HG03520 (cell line): ENCODE data around the gene TMEM184B.

Source experiments
- ATAC-seq: cut with Tn5 transposase; IDR thresholded peaks from one replicate; pipeline ENCODE4 v1.9.1; 2021; ENCODE audit warnings: mild to moderate bottlenecking, moderate library complexity; ENCODE audit not compliant: unreplicated experiment

TMEM184B gene

DNA sequence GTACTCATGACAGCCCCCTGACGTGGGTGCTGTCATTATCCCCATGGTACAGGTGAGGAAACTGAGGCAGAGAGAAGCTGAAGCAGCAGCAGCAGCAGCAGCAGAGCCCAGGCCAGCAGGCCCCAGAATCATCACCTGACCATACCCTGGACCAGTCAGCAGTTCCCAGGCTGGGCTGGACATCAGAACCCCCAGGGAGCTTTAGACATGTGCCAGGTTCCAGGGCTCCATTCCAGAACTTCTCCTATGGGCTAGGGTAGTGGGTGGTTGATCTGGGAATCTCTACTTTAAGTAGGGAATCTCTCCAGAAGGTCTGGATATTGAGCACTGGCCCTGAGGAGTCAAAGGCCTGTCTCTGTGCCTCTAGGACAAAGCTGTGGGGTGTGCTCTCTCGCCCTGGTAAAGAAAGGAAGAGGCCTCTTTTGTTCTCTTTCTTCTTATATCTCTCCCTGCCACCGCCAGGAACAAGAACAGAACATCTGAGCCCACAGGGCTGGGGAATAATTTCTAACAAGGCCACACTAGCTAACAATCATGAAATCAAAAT is 44.4 kb downstream of the TMEM184B start:
- no peak for ATAC-seq

DNA sequence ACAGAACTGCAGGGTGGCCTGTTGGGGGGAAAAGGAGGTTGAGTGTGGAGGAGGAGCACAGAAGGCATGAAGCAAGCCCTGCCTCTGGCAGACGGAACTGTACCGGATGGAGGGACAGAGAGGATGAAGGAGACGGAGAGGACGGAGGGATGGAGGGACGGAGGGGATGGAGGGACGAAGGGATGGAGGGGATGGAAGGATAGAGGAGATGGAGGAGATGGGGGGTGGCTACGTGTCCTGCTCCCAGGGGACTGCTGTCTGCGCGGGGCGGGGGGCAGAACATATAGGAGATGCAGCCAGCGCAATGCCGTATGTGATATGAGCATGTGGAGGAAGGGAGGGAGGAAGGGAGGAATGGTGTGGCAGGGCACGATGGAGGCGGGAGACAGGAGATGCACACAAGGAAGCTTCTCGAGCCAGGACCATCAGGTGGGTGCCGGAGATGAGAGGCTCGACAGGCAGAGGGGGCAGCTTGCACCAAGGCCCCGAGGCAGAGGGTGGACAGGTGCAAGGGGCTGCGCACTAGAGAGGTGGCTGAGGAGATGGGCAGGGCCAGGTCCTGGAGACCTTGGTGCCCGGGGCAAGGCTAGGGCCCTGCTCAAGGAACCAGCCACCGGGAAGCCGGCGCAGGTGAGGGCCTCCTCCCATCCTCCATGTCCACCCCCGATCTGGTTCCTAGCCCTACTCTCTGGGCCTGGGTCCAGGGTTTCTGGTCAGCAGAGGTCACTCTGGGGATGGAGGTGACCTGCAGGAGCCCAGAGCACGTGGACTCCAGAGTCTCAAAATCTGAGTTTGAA is 45.8 kb downstream of the TMEM184B start:
- no peak for ATAC-seq

DNA sequence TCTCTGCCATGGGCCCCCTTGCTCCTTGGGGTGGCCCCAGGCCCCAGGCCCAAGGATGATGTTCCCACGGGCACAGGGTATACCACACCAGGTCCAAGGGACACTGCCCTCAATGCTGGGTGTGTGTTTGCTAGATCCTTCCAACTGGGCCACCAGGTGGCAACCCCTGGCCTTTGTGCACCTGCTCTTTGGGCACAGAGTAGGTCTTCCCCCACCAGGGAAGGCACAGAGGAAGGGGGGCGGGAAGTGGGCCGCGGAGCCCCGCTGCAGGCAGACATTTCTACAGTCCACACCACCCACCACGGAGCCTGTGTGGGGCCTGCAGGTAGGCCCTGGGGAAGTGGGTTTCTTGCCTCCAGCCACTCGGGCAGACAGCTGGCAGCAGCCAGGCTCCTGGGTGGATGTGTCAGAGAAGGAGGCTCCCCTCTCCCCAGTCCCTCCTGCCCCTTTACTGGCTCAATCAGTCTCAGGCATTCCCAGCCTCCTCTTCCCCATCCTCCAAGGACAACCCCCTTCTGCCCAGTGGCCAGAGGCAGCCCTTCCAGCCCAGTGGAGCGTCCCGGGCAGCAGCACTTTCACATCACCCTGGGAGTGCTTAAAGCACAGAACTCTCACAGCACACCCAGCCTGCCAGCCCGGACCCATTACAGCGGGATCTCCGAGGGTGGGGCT is 49.4 kb downstream of the TMEM184B start:
- no peak for ATAC-seq

DNA sequence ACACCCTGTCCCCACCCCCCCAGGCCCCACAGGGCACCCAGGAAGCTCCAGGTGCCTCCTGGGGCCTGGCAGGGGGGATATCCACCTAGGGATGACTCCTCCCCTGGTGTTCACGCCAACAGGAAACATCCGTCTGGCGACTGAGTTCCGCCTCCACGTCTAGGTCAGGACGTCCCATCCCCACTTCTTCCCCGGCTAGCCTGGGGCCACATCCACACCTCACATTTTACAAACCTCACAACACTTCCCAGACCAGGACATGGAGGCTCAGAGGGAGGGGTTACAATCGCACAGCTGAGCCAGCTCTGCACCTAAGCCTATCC is 50.1 kb downstream of the TMEM184B start:
- ATAC-seq = no peak

DNA sequence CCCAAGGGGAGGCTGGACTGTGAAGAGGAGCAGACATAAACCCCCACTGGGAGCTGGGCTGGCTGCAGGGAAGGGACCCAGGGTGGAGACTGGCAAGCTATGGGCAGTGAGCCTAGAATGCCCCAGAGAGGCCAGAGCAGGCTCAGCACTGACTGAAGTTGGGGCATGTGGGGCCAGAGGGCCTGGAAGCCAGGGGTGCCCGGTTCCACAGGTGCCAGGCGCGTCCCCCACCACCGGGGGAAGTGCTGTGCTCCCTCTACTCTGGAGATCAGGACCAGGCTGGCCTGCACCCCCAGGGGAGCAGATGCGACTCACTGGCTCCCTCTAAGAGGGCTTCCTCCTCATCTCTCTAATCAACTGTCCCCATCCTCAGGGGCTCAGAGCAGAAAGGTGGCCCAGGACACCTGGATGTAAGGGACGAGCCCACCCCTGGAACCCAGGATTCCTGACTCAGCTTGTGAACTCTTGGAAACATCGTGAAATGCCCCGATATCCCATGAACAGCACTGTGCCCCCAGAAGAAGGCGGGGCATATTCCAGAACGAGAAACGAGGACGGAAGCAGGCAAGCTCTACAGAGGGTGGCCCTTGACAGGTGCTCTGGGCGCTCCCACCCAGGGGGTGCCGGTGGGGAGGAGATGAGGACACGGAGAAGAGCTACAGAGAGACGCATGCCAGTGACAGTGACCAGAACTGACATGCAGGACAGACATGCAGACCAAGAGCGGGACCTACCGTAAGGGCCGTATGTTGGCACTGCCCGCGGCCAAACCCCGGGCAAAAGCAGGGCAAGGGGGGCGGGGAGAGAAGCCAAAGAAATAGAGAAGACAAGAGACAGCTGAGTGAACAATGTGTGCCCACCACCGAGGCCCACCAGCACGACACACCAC is 50.7 kb downstream of the TMEM184B start:
- no peak for ATAC-seq

DNA sequence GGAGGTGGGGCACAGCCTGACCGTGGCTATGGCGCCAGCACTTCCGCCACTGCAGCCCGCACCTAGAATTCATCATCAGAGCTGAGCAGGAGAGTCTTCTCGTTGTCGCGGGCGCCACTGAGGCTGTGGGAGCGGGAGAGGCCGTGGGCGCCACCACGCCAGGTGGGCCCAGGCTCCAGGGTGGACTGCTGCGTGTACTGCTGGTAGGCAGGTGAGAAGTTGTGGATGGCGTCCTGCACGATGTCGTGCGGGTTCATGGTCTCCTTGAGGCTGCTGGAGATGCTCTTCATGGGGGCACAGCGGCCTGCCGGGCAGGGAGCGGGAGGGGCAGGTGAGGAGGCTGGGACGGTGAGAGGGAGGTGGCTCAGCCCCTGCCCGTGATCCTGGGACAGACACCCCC is 51.4 kb downstream of the TMEM184B start:
- ATAC-seq = no peak

DNA sequence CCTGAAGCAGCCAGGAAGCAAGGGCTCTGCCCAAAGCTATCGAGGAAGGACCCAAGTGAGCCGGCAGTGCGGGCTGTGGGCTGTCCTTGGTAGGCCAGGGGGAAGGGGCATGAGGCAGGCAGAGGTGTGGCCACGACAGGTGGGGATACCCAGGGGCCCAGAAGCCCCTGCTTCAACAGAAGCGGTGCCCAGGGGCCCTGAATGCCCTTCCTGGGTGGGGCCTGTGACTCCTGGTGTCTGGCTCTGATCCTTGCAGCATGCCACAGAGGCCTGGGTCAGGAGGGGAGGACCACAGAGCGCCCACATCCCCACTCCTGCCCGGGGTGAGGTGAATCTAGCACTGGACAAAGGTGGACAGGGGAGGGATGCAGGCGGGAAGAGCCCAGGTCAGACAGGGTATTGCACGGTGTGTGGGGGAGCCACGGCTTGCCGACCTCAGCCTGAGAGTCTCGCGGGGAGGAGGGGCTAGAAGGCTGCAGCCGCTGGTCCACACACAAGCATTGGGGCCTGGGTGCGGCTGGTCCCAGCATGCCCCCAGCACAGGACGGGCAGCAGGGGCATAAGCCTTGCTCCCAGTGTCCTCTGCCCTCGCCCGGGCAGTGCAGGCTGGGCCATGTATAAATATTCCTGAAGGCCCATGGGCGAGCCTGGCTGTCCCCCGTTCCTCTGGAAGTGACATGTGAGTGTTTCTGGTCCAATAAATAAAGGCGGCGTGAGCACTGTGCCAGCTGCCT is 52.0 kb downstream of the TMEM184B start:
- no peak for ATAC-seq

DNA sequence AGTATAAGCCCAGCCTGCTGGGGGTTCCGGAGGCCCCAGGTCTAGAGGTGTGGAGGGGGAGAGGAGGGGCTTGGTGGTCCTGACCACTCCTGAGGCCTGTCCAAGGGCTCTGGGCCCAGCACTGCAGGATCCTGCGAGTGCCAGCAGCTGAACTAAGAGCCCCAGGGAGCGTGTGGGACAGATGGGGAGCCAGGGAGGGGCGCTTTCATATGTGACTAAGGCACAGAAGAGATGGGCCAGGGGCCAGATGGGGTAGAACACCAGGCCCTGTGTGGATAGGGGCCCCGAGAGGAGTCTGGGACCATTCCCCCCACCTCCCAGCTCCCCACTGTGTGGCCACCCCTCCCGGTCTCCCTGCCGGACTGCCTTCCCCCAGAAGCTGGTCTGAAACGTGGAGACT is 52.6 kb downstream of the TMEM184B start:
- no peak for ATAC-seq

DNA sequence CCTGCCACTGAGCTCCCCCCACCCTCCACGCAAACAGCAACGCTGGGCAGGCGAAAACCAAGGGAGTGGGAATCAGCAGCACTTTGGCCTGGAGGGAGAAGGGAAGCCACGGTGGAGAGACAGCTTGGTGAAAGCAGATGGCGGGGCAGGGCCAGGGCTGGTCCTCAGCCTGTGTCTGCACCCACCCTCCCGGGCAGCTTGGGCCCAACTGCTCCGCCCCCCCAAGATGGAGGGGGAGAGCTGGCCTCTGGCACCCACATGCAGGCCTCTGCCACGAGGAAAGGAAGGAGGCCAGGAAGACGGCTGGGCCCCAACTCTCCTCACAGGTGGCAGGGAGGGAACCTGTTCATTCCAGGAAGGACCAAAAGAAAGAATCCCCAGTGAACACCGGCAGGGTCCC is 53.2 kb downstream of the TMEM184B start:
- no peak for ATAC-seq

DNA sequence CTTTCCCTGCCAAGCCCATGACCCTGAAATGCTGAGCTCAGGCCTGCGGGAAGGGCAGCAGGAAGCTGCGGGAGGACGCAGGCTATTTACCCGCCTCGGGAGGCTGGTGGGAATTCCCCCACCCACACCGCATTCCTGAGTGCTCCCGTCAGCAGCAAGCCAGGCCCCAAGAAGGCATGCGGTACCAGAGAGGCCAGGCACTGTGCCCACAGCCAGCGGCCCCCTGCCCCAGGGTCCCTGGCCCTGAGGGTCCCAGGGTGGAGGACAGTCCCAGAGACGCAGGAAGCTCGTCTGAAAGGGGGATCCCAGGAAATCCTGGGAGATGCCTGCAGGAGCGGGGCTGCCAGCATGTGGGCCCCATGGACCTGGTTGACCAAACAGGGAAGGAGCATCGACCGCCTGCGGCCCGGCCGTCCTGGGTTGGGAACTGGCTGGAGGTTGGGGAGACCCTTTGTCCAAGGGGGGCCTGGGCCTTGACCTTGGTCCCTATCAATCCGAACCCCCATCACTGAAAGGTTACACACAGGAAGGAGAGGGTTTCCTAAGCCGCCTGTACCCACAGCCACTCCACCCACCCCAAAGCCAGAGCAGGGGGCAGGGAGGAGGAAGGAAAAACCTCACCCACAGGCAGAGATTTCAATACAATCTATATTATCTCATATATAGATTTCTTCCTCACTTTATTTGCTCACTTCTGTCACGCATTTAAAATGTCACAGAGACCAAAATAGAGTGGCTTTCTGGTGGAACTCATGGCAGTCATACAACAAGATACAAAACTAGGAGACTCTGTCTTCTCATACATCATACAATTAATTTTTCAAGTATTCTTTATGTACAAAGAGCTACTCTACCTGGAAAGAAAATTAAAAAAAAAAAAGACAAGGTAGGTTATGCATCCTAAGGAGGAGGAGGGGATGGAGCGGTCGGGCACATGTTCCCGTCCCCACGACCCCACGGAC is 53.9 kb downstream of the TMEM184B start:
- ATAC-seq = no peak

DNA sequence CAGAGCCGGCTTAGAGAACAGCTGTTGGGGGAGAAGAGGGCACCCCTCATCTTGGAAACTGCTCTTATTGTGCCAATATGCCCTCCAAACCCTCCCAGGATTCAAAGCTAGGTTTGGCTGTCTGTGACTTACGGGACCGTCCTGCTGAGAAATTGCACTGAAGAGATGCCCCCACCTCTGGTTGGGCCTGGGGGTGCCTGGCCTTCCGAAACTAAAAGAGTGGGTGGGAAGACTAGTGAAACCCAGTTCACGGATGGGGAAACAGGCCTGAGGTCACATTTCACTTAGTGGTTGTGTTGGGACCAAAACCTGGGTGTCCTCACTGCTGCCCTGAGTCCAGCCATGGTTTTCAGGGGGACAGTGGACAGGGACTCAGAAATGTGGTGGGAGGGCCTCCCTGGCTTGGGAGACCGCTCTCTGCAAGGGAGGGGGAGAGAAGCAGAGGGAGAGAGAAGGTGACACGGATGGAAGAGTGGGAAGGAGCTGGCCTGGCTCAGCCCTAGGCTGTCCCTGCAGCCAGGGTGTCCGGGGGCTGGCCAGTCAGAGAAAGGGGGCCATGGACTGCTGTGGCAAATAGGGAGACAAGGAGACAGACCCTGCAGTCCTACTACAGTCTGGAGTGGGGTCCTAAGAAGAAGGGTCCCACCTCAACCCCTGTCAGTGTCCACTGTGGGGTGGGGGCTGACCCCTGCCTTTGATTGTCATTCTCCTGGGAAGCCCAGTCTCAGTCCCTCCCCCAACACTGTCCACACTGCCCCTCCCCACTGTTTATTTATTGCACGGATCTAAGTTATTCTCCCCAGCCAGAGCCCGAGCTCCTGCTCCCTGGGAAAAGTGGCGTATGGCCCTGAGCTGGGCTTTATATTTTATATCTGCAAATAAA is 57.4 kb downstream of the TMEM184B start:
- no peak for ATAC-seq

DNA sequence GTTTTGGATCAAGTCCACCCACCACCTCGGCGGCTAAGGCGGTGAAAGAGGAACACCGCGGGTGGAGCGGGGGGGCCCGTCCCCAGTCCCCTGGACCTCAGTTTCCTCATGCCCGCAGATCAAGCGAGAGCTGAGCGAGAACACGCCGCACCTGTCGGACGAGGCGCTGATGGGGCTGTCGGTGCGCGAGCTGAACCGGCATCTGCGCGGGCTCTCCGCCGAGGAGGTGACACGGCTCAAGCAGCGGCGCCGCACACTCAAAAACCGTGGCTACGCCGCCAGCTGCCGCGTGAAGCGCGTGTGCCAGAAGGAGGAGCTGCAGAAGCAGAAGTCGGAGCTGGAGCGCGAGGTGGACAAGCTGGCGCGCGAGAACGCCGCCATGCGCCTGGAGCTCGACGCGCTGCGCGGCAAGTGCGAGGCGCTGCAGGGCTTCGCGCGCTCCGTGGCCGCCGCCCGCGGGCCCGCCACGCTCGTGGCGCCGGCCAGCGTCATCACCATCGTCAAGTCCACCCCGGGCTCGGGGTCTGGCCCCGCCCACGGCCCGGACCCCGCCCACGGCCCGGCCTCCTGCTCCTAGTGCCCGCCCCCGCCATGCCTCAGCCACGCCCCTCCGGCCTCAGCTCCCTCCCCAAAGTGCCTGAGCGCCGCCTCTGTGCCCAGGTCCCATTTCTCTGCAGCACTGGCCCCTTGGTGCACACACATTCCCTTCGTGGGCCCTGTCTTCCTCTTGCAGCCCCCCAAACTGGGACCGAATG is 58.3 kb downstream of the TMEM184B start:
- no peak for ATAC-seq

DNA sequence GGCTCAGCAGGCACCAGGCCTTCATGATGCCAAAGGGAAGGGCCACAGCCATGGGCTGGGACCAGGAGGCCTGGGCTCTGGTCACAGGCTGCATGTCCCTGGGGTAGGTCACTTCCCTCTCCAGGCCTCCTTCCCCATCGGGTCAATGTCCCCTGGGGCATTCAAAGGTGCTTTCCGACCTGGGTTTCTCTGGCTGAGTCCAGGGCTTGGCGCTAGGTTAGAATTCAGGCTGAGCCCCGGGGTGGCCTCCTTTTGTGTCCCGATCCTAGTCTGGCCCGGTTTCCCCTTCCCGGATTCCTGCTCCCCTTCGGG is 58.9 kb downstream of the TMEM184B start:
- no peak for ATAC-seq

DNA sequence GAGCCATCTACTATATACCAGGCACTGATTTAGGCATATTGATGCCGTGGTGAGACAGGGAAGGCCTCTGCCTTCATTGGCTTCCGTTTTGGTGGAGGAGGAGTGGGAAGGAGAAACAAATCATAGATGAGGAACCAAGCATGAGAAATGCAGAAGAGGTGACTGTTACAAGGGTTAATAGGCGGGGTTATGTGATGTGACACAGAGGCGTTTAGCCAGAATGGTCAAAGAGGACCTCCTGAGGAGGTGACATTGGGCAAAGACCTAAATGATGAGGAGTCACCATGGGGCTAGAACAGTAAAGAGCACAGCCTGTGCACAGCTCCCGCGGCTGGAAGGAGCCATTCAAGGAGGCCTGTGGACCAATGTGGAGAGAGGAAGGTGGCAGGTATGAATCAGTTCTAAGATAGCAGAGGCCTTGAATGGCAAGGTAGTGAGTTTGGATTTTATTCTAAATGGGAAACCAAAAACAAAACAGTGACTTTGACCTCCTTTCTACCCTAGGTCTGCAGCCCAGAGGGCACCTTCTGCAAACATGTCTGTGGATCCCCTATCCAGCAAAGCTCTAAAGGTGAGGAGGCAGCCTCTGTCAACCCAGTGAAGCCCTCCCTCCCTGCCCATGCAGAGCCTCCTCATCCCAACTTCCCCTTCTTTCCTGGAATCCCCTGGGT is 59.4 kb downstream of the TMEM184B start:
- no peak for ATAC-seq

DNA sequence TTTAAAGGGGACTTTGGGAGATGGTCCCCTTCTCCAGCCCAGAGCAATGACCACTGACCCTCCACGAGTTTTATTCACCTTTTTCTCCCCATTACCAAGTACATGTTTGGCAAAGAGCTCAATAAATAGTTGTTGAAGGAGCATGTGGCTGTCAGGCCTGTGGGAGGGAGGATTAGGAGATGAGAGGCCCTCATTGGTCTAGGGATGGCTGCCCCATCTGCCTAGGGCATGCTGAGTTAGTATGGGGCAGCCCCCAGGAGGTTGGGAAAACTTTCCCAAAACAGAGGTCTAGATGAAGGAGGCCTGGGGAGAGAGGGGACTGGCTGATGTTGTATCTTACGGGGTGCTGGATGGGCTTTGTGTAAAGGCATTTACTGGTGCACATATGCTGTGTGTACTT is 60.4 kb downstream of the TMEM184B start:
- ATAC-seq = no peak

DNA sequence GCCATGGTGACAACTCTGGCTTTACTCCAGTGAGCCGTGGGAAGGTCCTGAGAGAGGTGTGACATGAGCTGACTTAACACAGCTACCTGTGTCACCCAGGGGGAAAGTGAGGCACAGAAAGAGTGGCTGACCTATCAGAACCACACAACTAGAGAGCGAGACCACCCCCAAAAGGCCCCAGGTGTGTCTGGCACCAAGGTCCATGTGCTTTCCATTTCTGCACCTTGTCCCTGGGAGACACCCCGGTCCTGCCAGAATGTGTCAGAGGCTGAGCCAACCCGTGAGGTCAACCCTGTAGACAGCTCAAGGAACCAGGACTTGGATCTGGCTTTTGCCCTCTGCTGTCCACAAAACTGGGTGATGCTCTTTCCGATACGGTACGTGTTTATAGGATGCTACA is 61.3 kb downstream of the TMEM184B start:
- no peak for ATAC-seq

DNA sequence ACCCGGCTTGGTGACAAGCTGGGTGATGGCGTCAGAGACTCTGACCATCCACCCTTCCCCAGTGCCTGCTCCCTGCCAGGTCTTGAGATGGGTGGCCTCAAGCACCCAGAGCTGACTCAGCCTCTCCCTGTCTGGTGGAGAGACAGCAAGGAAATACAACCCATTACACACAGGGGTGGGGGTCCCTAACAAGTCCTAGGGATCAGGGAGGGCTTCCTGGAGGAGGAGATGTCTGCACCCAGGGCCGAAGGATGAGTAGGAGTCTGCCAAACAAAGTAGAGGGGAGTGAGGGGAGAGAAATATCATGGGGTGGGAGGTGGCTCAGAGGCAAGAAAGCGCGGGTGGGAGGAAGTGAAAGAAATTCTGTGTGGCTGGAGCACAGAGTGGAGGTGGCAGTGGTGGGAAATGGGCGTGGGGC is 64.2 kb downstream of the TMEM184B start:
- ATAC-seq = no peak
